Prostate gland (tissue), 2 donors: ENCODE data around the gene RPRD1B. TPM values are rescaled to one million over a fixed set of nuclear protein-coding genes. Genes with fewer than 3 reads are reported as not detected.

Experiments used
- DNase-seq: peaks from one replicate; pipeline ENCODE4 v3.0.0-alpha.2; 2019; ENCODE audit warnings: low spot score
- H3K27ac ChIP-seq, 2 donors: fragments of 200-600 bp; sonication (generic); 2 replicates each; pipeline ENCODE4 v1.5.1; 2017 to 2019
- H3K27me3 ChIP-seq: fragments of 200-600 bp; sonication (generic); replicated peaks from 2 replicates; pipeline ENCODE4 v1.5.1; 2019; ENCODE audit not compliant: insufficient read depth
- H3K36me3 ChIP-seq, 2 donors: fragments of 200-600 bp; sonication (generic); 1 replicate in 1 of 2; 2 replicates in 1 of 2; pipeline versions ENCODE4 v1.5.1 to v1.8.1; 2017 to 2019
- H3K4me1 ChIP-seq: fragments of 200-600 bp; sonication (generic); replicated peaks from 2 replicates; pipeline ENCODE4 v1.5.1; 2019
- H3K4me3 ChIP-seq, 2 donors: fragments of 200-600 bp; sonication (generic); 2 replicates each; pipeline ENCODE4 v1.5.1; 2017 to 2019
- H3K9me3 ChIP-seq: fragments of 200-600 bp; sonication (generic); 2 replicates; pipeline ENCODE4 v1.5.1; 2017
- POLR2A ChIP-seq: fragments of 450-650 bp; IDR thresholded peaks from one replicate; pipeline ENCODE4 v1.6.1; 2016; ENCODE audit warnings: antibody characterized with exemption, mild to moderate bottlenecking
- POLR2AphosphoS5 ChIP-seq: sonication (generic); formaldehyde crosslinking; IDR thresholded peaks from one replicate; pipeline ENCODE4 v1.6.1; 2017; ENCODE audit warnings: antibody characterized with exemption
- WGBS: methylation state at CpG from one replicate; pipeline ENCODE4 v1.1.5; 2018; 5-methylcytosine and 5-hydroxymethylcytosine counted together
- intact Hi-C: fragments of 100-400 bp; cut with DNase I; formaldehyde crosslinking; loops from one replicate; pipeline ENCODE4 v1.14.2; 2022
- total RNA-seq, 2 donors: library from RNA; depleted of rRNA; stranded (reverse); fragments of >200 nt; gene quantifications; one replicate each; pipeline ENCODE4 v1.1.0, GENCODE V29; 2016
- TF ChIP-seq, protein P1 (sequence below), 4 experiments: fragments of 200-600 bp in 2 of 4; fragments of 450-650 bp in 2 of 4; sonication (generic) in 2 of 4; IDR thresholded peaks; 1 replicate in 3 of 4; 2 replicates in 1 of 4; pipeline ENCODE4 v1.5.1; 2016 to 2019; ENCODE audit warnings: antibody characterized with exemption in 4 of 4, mild to moderate bottlenecking in 2 of 4, moderate library complexity in 2 of 4

RPRD1B gene
- total RNA-seq, 2 donors from 2014 or later, result 21.9 to 27.5 TPM

DNA sequence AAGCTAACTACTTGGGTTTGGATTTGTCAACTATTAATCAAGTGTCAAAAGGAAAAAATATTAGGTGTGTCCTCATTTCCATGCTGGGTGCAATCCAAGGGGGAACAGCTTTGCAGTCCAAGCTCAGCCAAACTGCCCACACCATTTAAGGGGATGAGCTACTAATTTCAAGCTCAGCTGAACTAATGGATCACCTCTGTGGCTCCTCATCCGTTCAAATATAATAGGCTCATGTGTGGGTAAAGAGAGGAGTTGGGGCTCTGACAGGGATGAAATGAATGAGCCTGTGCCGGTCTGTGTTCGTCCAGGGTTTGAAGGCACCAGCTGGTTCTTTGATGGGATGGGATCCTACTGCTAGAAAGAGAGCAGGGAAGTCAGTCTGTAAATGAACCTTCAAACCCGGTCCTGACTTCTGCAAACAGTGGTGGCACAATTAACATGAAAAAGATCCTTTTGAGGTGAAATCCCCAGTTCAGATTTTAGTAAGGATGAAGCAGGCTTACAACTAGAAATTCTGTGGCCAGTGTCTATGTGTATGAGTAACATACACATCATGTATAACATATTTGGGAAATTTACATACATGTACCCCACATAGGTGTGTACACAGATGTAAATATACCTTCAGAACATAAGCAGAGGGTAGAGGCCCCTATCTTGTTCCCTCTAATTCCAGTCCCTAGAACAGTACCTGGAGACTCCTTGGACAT, 42.2 kb upstream of the RPRD1B start:
- no peaks in the 10 kb centered on the region for H3K27me3 ChIP-seq
- H3K4me3 ChIP-seq, result no peak overlapping the region
- 72% methylated on average over 4 of the region's 4 CpGs for WGBS
- H3K4me1 ChIP-seq, result peaks cover 37% of the 10 kb centered on the region
- no peak for DNase-seq
- TF ChIP-seq POLR2A (no peak), POLR2AphosphoS5 (no peak)
- TF ChIP-seq, protein P1, sequence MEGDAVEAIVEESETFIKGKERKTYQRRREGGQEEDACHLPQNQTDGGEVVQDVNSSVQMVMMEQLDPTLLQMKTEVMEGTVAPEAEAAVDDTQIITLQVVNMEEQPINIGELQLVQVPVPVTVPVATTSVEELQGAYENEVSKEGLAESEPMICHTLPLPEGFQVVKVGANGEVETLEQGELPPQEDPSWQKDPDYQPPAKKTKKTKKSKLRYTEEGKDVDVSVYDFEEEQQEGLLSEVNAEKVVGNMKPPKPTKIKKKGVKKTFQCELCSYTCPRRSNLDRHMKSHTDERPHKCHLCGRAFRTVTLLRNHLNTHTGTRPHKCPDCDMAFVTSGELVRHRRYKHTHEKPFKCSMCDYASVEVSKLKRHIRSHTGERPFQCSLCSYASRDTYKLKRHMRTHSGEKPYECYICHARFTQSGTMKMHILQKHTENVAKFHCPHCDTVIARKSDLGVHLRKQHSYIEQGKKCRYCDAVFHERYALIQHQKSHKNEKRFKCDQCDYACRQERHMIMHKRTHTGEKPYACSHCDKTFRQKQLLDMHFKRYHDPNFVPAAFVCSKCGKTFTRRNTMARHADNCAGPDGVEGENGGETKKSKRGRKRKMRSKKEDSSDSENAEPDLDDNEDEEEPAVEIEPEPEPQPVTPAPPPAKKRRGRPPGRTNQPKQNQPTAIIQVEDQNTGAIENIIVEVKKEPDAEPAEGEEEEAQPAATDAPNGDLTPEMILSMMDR (IDR thresholded peaks at IDR 0.05), result no peak
- H3K9me3 ChIP-seq, result no peaks in the 10 kb centered on the region
- peak overlapping the region in 1 of 2 donors; percentile 67 for H3K27ac ChIP-seq
- no peaks in the 10 kb centered on the region for H3K36me3 ChIP-seq
- intact Hi-C loops, result loop anchor here (5.0 to 10.0 kb wide), 3 partner anchors 89 to 424 kb away; partner anchors contain the start of gene VSTM2L

DNA sequence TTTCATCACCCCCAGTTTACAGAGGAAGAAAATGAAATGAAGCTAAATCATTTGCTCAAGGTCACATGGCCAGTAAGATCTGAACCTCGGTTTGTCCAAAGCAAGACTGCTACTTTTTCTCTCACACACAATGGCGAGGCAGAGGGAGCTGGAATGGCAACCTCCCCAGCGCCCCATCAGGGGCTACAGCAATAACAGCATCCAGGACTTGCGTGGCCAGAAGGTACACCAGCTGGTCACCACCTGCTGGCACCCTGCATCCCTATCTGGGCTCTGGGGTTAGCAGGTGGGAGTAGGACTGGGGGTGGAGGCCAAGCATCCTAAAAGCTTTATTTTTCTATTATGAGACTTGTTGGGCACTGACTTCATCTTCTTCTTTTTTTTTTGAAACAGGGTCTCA, 41.6 kb upstream of the RPRD1B start:
- H3K4me1 ChIP-seq, result peaks cover 33% of the 10 kb centered on the region

DNA sequence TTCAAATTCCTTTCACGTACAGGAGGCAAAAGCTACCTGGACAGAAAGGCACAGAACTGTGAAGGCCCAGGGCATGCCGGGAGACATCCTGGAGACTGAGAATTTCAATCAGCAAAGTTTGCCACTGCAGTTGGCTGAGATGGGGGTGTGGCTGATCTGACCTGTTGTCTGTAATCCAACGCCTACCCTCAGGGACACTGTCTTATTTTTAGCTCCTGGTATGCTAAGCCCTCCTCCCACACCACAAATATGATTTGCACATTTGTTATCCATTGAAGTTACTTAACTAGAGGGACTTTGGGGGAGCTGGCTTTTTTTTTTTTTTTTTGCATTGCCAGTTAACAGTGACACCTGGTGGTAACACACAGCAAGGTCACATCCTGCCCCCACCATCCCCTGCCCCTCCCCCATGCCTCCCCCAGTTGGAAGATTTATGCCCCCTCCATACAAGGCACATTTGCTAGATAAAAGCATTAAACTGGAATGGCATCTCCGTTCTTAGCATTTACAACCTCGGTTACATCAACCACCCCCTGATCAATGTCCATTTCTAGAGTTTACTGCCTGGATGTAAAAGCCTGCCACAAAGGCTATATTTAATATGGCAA, 40.6 kb upstream of the RPRD1B start:
- Histone ChIP-seq H3K27ac (peak overlapping the region; percentile 27 to 67), H3K4me3 (no peak overlapping the region), H3K27me3 (no peaks in the 10 kb centered on the region), H3K36me3 (no peaks in the 10 kb centered on the region), H3K4me1 (peaks cover 33% of the 10 kb centered on the region), H3K9me3 (no peaks in the 10 kb centered on the region)
- WGBS, result 22% methylated on average over 5 of the region's 5 CpGs
- DNase-seq, result peak; percentile 67
- TF ChIP-seq POLR2AphosphoS5 (peak; percentile 57), POLR2A (no peak)
- TF ChIP-seq, protein P1 (IDR thresholded peaks at IDR 0.05), result peak in 2 of 4 experiments; percentile 46 to 65
- intact Hi-C loops, result loop anchor here (5.0 to 10.0 kb wide), 3 partner anchors 91 to 426 kb away; partner anchors contain the start of gene VSTM2L

More for the DNA sequence above, 41.6 kb upstream of the RPRD1B start:
- TF ChIP-seq POLR2AphosphoS5, result no peak
- TF ChIP-seq, protein P1 (IDR thresholded peaks at IDR 0.05), result no peak
- TF ChIP-seq POLR2A, result no peak
- H3K27me3 ChIP-seq, result no peaks in the 10 kb centered on the region
- H3K36me3 ChIP-seq, result no peaks in the 10 kb centered on the region
- 96% methylated on average over 3 of the region's 4 CpGs for WGBS
- H3K9me3 ChIP-seq, result no peaks in the 10 kb centered on the region
- intact Hi-C loops, result loop anchor here (5.0 to 10.0 kb wide), 3 partner anchors 90 to 425 kb away; partner anchors contain the start of gene VSTM2L
- peak overlapping the region in 1 of 2 donors; percentile 67 for H3K27ac ChIP-seq
- no peak overlapping the region for H3K4me3 ChIP-seq
- no peak for DNase-seq

DNA sequence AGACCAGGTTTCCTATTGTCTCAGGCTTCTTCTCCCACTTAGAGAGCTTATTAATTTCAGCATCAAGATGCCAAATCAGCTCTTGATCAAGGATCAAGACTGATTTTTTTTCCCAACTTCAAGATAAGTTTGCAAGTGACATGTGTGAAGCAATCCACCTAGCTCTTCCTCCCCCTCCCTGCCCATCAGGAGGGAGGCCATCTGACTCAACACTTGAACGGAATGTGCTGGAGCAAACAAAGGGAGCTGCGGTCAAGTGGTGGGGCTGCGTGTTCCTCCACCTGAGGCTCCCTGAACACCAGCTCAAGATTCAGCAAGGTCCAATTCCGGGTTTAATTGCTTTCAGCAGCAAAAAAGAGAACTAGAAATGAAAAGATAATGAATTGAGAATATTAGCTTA, 39.0 kb upstream of the RPRD1B start:
- 52% methylated on average over 4 of the region's 4 CpGs for WGBS

More for the DNA sequence above, 39.0 kb upstream of the RPRD1B start:
- H3K27ac ChIP-seq, result no peak overlapping the region
- no peaks in the 10 kb centered on the region for H3K9me3 ChIP-seq
- peak; percentile 60 for TF ChIP-seq POLR2AphosphoS5
- TF ChIP-seq, protein P1 (IDR thresholded peaks at IDR 0.05), result no peak
- H3K4me3 ChIP-seq, result no peak overlapping the region
- peak; percentile 21 for DNase-seq
- no peaks in the 10 kb centered on the region for H3K27me3 ChIP-seq
- no peaks in the 10 kb centered on the region for H3K36me3 ChIP-seq
- H3K4me1 ChIP-seq, result peaks cover 33% of the 10 kb centered on the region
- intact Hi-C loops, result loop anchor here (5.0 to 10.0 kb wide), 3 partner anchors 92 to 427 kb away; partner anchors contain the start of gene VSTM2L
